GM12864 (cell line): ENCODE data around the gene RPL37A.

Experiments
- DNase-seq: peaks from one replicate; pipeline ENCODE4 v3.0.0-alpha.2; 2011; ENCODE audit warnings: low read depth
- H3K4me3 ChIP-seq: 2 replicates; pipeline ENCODE4 v1.5.1; 2011; ENCODE audit warnings: mild to moderate bottlenecking, low read depth, low read length, control low read depth
- CTCF ChIP-seq: IDR thresholded peaks from 2 replicates; pipeline ENCODE4 v1.5.1; 2011; ENCODE audit warnings: low read depth, mild to moderate bottlenecking, moderate library complexity, low read length, control low read depth, inconsistent platforms; ENCODE audit errors: missing control alignments

Gene RPL37A

DNA sequence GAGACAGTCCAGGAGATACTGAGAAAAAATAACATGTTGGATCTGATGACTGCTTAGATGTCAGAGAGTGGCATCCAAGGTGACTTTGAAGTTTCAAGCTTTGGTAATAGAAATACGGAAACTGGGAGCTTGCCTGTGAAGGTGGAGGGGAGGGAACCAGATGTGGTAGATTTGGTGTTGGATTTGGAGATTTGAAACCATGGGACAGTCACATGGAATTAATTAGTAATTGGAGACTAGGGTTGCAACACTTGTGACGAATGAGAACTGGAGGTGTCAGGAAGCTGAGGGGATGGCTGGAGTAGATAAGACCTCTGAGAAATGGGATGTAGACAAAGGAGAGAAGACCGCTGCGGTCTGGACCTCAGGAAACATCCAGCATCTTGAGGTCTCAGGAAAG, 46.7 kb downstream of the RPL37A start:
- TF ChIP-seq CTCF = no peak
- H3K4me3 ChIP-seq = no peak overlapping the region
- DNase-seq = no peak

- TF ChIP-seq CTCF = no peak
- no peak for DNase-seq
- H3K4me3 ChIP-seq = no peak overlapping the region
These were observed 47.6 kb downstream of the RPL37A start for GRCh38 chr2:216546241-216546640.

GRCh38 chr2:216546641-216547403, 48.2 kb downstream of the RPL37A start:
- no peak overlapping the region for H3K4me3 ChIP-seq
- no peak for TF ChIP-seq CTCF
- no peak for DNase-seq

GRCh38 chr2:216548901-216549331, 50.3 kb downstream of the RPL37A start:
- no peak for DNase-seq
- no peak overlapping the region for H3K4me3 ChIP-seq
- no peak for TF ChIP-seq CTCF

DNA sequence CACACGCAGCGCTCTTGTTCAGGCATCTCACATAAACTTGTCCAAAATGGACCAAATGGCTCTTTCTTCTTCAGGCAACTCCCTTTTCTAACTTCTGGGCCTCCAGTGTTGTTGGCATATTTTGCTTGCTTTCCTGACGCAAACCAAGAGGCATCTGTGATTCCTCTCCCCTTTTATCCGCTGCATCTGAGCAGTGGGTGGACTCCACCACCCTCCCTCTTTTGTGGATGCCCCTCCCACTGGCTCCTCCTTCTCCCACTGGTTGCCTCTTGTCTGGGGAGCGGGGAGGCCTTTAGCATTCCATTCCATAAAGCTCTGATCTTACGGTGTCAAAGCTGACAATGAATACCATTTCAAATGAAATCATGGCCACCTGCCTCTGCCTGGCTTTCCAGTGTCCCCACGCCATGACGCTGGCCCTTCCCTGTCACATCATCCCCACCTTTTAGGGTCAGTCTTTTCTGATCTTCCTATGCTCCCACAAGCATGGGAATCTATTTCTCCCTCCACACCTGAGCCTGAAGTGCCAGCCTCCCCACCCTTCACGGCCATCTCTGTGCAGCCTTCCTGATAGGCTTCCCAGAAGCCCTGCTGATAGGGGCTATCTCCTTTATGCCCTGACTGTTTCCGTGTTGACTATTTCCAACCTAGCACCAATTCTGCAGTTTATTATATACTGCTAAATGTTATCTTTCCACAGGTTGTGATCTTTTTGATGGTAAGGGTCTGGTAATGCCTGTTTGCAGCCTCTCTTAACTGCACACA, 51.5 kb downstream of the RPL37A start:
- H3K4me3 ChIP-seq = no peak overlapping the region
- no peak for TF ChIP-seq CTCF
- no peak for DNase-seq

GRCh38 chr2:216551234-216552068, 52.8 kb downstream of the RPL37A start:
- H3K4me3 ChIP-seq = no peak overlapping the region
- no peak for TF ChIP-seq CTCF
- DNase-seq = no peak
